ENCODE results near the gene CCDC154.
"Not testable (repeated sequence)": the region's sequence is repeated elsewhere in the genome, so short reads cannot be mapped to it uniquely, and the experiment has no call there.

The CCDC154 gene

DNA sequence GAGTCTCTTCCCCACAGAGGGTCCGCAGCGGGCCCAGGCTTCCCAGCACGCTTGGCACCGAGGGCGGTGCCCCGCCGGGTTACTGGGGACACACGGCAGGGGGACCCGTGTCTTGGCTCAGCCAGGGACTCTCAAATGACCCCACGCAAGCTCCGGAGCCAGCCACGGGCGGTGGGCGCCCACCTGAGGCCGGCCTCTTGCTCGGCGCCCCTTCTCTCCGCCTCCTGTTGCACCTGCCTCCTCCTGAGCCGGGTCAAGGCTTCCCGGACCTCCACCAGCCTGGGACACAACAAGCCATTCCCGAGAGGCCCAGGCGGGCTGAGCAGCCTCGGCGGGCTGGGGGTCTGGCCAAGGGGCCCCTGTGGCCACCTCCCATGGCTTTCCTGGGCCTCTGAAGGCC lies 1.7 kb downstream of the CCDC154 start:
- Histone ChIP-seq H3K4me3 (ENCODE audit: low read length) (no peak overlapping the region), H3K9me3 (ENCODE audit: insufficient read depth, low read depth, low read length) (no peaks in the 10 kb centered on the region), H3K4me1 (ENCODE audit: insufficient read depth, low read length) (no peaks in the 10 kb centered on the region), H3K36me3 (ENCODE audit: insufficient read depth, low read length) (peaks cover 7% of the 10 kb centered on the region), H3K27me3 (ENCODE audit: insufficient read depth, low read length) (no peaks in the 10 kb centered on the region), H3K27ac (ENCODE audit: low read depth, low read length) (no peak overlapping the region), H3K9ac (ENCODE audit: low read depth, low read length) (no peak overlapping the region)
- 90% methylated on average over 24 of the region's 24 CpGs for WGBS

DNA sequence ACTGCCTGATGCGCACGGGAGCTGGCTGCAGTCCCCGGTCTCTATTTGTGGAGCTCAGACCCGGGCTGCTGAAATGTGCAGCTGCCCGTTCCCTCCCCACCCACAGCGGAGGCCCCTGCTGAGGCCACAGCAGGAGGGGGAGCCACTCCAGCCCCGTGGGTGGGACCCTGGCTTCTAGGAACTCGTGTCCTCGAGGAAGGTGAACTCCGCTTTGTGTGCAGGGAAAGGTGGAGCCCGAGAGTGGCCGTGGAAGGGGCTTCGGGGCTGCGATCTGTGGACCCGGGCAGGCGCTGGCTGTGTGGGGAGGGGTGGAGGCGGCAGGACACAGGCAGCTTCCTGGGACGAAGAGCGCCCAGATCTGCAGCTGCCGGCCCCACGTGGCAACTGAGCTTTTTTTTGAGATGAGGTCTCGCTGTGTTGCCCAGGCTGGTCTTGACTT lies 2.9 kb downstream of the CCDC154 start:
- peaks cover 5% of the 10 kb centered on the region for H3K36me3 ChIP-seq (ENCODE audit: insufficient read depth, low read length)
- no peak overlapping the region for H3K9ac ChIP-seq (ENCODE audit: low read depth, low read length)
- H3K27me3 ChIP-seq (ENCODE audit: insufficient read depth, low read length): no peaks in the 10 kb centered on the region
- WGBS: 86% methylated on average over 22 of the region's 22 CpGs
- no peaks in the 10 kb centered on the region for H3K9me3 ChIP-seq (ENCODE audit: insufficient read depth, low read depth, low read length)
- no peaks in the 10 kb centered on the region for H3K4me1 ChIP-seq (ENCODE audit: insufficient read depth, low read length)
- H3K4me3 ChIP-seq (ENCODE audit: low read length): no peak overlapping the region
- no peak overlapping the region for H3K27ac ChIP-seq (ENCODE audit: low read depth, low read length)

DNA sequence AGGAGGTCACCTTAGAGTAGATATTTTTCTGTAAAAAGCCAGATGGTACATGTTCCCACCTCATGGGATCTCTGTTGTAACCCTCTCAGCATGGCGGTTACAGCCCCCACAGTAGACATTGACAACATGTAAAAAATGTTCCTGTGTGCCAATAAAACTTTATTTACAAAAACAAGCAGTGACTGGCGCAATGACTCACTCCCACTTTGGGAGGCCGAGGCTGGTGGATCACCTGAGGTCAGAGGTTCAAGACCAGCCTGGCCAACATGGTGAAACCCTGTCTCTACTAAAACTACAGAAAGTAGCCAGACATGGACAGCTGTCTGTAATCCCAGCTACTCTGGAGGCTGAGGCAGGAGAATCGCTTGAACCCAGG lies 4.7 kb downstream of the CCDC154 start:
- not testable (repeated sequence) for H3K9me3 ChIP-seq (ENCODE audit: insufficient read depth, low read depth, low read length); H3K4me3 ChIP-seq (ENCODE audit: low read length); H3K27me3 ChIP-seq (ENCODE audit: insufficient read depth, low read length); H3K9ac ChIP-seq (ENCODE audit: low read depth, low read length); H3K4me1 ChIP-seq (ENCODE audit: insufficient read depth, low read length); H3K27ac ChIP-seq (ENCODE audit: low read depth, low read length); H3K36me3 ChIP-seq (ENCODE audit: insufficient read depth, low read length)
- 95% methylated on average over 4 of the region's 4 CpGs for WGBS

DNA sequence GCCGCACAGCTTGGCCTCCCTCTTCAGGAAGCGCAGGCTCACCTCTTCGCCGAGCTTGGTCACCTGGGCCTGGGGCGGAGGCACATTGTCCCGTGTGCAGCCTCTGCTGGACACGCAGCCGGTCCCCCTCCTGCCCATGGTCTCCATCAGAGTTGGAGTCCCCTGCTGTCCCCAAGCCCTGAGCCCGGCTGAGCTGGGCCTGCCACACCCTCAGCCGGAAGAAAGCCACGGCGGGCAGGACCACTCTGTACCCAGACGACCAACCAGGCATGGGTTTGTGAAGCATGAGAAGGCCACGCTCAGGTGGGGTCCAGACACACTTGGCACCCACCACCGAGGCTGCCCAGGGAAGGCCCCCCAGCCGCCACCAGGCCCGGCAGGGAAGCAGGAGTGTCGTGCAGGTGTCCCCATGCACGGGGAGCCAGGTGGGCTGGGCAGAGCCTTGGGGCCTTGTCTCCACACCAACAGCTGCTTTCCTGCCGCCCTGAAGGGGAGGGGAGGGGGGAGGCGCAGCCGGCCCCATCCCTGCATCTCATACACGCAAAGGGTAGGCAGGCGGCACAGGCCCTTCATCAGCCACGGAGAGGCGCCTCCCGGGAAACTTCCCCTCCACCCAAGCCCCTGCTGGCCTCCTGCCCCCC lies 5.2 kb downstream of the CCDC154 start:
- no peak overlapping the region for H3K9ac ChIP-seq (ENCODE audit: low read depth, low read length)
- no peaks in the 10 kb centered on the region for H3K27me3 ChIP-seq (ENCODE audit: insufficient read depth, low read length)
- H3K27ac ChIP-seq (ENCODE audit: low read depth, low read length): no peak overlapping the region
- H3K9me3 ChIP-seq (ENCODE audit: insufficient read depth, low read depth, low read length): no peaks in the 10 kb centered on the region
- no peaks in the 10 kb centered on the region for H3K4me1 ChIP-seq (ENCODE audit: insufficient read depth, low read length)
- H3K4me3 ChIP-seq (ENCODE audit: low read length): no peak overlapping the region
- 92% methylated on average over 27 of the region's 27 CpGs for WGBS
- H3K36me3 ChIP-seq (ENCODE audit: insufficient read depth, low read length): no peaks in the 10 kb centered on the region

DNA sequence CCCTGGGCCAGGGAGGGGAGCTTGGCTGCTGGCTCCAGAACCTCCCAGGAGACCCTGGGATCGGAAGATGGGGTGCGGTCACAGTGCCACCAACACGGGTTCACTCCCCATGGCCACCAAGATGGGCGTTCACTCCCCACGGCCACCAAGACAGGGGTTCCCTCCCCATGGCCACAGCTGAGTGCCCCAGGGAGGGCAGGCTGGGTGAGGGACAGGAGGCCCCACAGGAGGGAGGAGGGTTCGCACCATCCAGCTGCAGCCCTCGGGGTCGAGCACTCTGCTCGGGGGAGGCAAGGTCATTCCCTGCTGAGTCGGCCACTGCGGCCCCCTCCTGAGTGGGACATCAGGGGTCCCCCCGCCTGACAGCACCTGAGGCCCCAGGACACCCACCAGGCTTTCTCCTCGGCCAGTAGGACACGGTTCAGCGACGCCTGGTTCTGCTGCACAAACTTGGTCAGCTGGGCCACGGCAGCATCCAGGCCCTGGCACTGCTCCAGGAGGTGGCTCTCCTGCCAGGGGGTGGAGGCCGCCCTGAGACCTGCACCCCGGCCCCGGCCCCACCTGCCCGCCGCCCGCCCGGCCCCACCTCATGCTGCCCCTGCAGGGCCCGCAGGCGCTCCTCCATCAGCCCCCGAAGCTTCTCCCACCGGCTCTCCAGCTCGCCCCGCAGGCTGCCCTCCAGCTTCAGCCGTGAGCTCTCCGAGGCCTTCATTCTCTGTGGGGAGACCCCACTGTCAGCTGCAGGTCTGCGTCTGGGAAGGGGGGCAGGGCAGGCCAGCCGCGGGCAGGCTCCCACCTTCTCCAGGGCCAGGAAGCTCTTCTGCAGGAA lies 5.9 kb downstream of the CCDC154 start:
- Histone ChIP-seq H3K27ac (ENCODE audit: low read depth, low read length) (no peak overlapping the region), H3K9ac (ENCODE audit: low read depth, low read length) (no peak overlapping the region), H3K36me3 (ENCODE audit: insufficient read depth, low read length) (no peaks in the 10 kb centered on the region), H3K4me3 (ENCODE audit: low read length) (no peak overlapping the region), H3K9me3 (ENCODE audit: insufficient read depth, low read depth, low read length) (no peaks in the 10 kb centered on the region), H3K4me1 (ENCODE audit: insufficient read depth, low read length) (no peaks in the 10 kb centered on the region), H3K27me3 (ENCODE audit: insufficient read depth, low read length) (no peaks in the 10 kb centered on the region)
- 94% methylated on average over 35 of the region's 35 CpGs for WGBS

DNA sequence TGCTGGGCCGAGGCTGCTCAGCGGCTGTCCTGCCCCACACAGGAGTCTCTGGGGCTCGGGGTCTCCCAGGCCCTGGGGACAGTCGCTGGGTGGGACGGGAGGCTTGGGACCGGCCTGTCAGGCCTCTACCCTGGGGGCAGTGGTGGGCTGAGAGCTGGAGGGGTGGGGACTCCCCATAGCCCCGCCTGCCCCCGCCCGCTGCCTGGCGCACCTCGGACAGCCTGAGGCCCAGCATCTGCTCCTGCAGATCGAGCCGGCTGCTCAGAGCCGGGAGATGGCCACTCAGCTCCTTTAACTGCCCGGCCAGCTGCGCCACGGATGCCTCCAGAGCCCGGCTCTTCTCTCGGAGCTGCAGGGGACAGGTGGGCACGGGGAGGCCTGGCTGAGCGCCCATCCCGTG lies 6.8 kb downstream of the CCDC154 start:
- no peak overlapping the region for H3K9ac ChIP-seq (ENCODE audit: low read depth, low read length)

DNA sequence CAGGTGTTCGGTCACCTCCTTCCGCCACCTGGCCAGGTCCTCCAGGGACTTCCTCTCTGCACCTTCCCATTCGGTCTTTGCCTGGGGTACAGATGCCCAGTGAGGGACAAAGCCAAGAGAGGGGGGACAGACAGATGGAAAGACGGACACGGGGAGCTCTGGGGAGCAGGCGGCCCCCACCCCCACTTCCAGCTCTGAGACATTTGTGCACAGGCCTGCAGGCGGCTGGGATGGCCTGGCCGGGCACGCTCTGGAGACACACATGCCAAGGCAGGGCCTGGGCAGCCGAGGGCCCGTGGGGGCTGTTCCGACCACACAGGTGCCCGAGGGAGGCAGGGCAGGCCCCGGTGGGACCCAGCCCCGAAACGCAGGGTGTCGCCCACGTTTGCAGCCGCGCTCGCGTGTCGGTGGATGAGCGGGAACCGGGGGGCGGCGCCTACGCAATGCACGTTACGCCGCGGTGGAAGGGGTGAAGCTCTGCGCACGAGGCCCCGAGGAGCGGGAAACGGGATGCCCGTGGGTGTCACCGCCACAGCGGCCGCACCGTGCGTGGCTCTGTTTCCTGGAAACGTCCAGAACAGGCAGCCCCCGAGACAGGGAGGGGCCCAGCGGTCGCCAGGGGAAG lies 7.5 kb downstream of the CCDC154 start:
- no peaks in the 10 kb centered on the region for H3K36me3 ChIP-seq (ENCODE audit: insufficient read depth, low read length)
- no peak overlapping the region for H3K27ac ChIP-seq (ENCODE audit: low read depth, low read length)
- H3K4me1 ChIP-seq (ENCODE audit: insufficient read depth, low read length): no peaks in the 10 kb centered on the region
- H3K9ac ChIP-seq (ENCODE audit: low read depth, low read length): no peak overlapping the region
- no peaks in the 10 kb centered on the region for H3K9me3 ChIP-seq (ENCODE audit: insufficient read depth, low read depth, low read length)
- no peak overlapping the region for H3K4me3 ChIP-seq (ENCODE audit: low read length)
- no peaks in the 10 kb centered on the region for H3K27me3 ChIP-seq (ENCODE audit: insufficient read depth, low read length)
- WGBS: 91% methylated on average over 47 of the region's 47 CpGs

More for the DNA sequence above, 6.8 kb downstream of the CCDC154 start:
- no peak overlapping the region for H3K27ac ChIP-seq (ENCODE audit: low read depth, low read length)
- 92% methylated on average over 22 of the region's 22 CpGs for WGBS
- H3K4me1 ChIP-seq (ENCODE audit: insufficient read depth, low read length): no peaks in the 10 kb centered on the region
- H3K27me3 ChIP-seq (ENCODE audit: insufficient read depth, low read length): no peaks in the 10 kb centered on the region
- H3K4me3 ChIP-seq (ENCODE audit: low read length): no peak overlapping the region
- H3K9me3 ChIP-seq (ENCODE audit: insufficient read depth, low read depth, low read length): no peaks in the 10 kb centered on the region
- no peaks in the 10 kb centered on the region for H3K36me3 ChIP-seq (ENCODE audit: insufficient read depth, low read length)

DNA sequence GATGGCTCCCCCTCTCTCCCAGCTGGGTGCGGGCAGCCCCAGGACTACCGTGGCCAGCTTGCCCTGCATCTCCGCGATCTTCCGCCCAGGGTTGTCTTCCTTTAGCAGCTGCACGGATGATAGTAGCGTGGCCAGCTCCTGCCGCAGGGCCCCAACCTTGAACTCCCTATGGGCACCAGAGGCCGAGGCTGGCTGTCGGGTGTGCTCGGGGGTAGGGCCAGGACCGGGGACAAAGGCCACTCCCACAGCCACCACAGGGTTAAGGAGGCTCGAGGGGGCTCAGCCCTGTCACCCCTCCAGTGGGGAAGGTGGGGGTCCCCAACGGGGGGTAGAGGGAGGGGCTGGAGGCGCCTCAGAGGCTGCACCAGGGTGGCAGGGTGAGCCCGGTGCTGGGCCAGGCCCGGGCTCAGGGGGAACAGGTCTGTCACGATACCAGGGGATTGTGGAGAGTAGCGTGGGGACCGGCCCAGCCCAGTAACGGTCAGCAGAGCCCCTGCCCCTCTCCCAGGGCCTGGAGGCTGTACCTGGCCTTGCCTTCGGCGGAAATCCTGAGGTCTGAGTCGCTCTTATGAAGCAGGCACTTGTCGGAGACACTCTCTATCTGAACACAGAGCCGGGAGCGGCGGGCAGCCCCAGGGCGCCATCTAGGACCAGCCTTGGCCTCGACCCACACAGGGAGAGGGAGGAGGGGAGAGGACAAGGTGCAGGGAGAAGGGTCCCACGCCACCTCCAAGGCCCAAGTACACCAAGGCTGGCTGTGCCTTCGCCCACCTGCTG lies 8.2 kb downstream of the CCDC154 start:
- H3K27ac ChIP-seq (ENCODE audit: low read depth, low read length): no peak overlapping the region
- H3K36me3 ChIP-seq (ENCODE audit: insufficient read depth, low read length): no peaks in the 10 kb centered on the region
- no peaks in the 10 kb centered on the region for H3K27me3 ChIP-seq (ENCODE audit: insufficient read depth, low read length)
- H3K4me1 ChIP-seq (ENCODE audit: insufficient read depth, low read length): no peaks in the 10 kb centered on the region
- no peak overlapping the region for H3K9ac ChIP-seq (ENCODE audit: low read depth, low read length)
- no peak overlapping the region for H3K4me3 ChIP-seq (ENCODE audit: low read length)
- H3K9me3 ChIP-seq (ENCODE audit: insufficient read depth, low read depth, low read length): no peaks in the 10 kb centered on the region
- WGBS: 88% methylated on average over 32 of the region's 32 CpGs

DNA sequence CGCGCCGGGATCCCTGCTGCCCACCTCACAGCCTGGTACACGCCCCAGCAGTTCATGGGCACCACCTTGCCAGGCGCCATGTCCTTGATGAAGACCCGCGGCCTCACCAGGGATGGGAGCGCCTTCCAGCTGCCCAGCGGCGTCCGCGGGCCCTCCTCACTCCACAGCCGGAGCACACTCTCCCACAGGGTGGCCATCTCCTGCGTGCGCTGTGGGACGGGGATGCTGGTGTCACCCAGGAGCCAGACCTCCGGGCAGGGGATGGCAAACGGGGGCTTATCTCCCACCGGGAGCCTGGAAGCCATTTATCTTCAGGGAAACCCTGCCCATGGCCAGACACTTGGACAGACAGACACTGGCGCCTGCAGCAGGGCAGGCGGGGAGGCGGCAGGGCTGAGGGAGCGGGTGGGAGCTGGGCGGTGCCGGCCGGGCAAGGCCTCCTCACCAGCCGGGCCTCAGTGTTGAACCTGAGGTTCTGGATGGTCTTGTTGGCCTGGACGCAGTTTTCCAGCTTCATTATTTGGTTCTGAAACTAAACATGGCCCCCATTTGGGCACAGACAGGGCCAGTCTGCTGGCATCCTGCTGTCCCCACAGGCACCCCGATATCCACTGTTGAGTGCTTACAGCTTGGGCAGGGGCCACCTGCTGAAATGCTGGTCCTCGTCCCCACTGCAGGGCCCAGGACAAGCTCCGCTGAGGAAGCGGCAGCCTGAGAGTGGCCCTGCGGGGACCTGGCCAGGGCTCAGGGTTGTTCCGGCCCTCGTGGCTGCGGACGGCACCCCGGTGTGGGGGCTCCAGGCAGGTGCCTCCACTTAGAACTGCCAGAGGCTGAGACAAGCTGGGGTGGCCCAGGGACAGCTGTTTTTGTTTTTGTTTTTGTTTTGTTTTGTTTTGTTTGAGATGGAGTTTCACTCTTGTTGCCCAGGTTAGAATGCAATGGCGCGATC lies 9.4 kb downstream of the CCDC154 start:
- H3K9ac ChIP-seq (ENCODE audit: low read depth, low read length): no peak overlapping the region
- H3K4me3 ChIP-seq (ENCODE audit: low read length): no peak overlapping the region
- H3K9me3 ChIP-seq (ENCODE audit: insufficient read depth, low read depth, low read length): no peaks in the 10 kb centered on the region
- no peaks in the 10 kb centered on the region for H3K4me1 ChIP-seq (ENCODE audit: insufficient read depth, low read length)
- H3K27ac ChIP-seq (ENCODE audit: low read depth, low read length): no peak overlapping the region
- no peaks in the 10 kb centered on the region for H3K36me3 ChIP-seq (ENCODE audit: insufficient read depth, low read length)
- 96% methylated on average over 40 of the region's 40 CpGs for WGBS
- H3K27me3 ChIP-seq (ENCODE audit: insufficient read depth, low read length): no peaks in the 10 kb centered on the region

DNA sequence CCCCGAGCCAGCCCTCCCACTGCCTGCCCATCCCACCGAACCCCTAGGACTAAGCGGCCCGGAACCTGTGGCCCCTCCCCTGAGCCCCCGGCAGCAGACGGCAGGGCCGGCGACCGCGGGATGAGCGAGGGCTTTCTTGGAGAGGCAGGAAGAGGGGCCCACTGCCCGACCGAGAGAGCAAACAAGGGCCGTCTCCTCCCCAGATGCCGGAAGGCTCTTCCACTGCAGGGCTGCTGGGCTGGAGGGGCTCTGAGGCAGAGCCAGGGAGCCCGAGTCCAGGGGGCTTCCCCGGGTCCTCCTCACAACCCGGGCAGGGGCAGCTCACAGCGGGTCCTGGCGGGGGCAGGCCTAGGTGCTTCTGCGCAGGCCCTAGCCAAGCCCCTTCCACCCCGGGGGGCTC lies 10.6 kb downstream of the CCDC154 start:
- 86% methylated on average over 22 of the region's 22 CpGs for WGBS
- Histone ChIP-seq H3K9ac (ENCODE audit: low read depth, low read length) (no peak overlapping the region), H3K27ac (ENCODE audit: low read depth, low read length) (no peak overlapping the region), H3K9me3 (ENCODE audit: insufficient read depth, low read depth, low read length) (no peaks in the 10 kb centered on the region), H3K4me1 (ENCODE audit: insufficient read depth, low read length) (no peaks in the 10 kb centered on the region), H3K27me3 (ENCODE audit: insufficient read depth, low read length) (no peaks in the 10 kb centered on the region), H3K4me3 (ENCODE audit: low read length) (no peak overlapping the region), H3K36me3 (ENCODE audit: insufficient read depth, low read length) (no peaks in the 10 kb centered on the region)
